ENCODE results near the gene SLC22A23.

SLC22A23 gene

GRCh38 chr6:3412779-3413500, 43.9 kb downstream of the SLC22A23 start:
- no peak for TF ChIP-seq CTCF (IDR thresholded peaks at IDR 0.05; ENCODE audit: low read depth, low read length, missing control alignments)
- H3K4me3 ChIP-seq (replicated peaks; ENCODE audit: low read depth, low read length) = no peak overlapping the region
- DNase-seq (ENCODE audit: extremely low read depth, low read depth) = no peak

- TF ChIP-seq CTCF (IDR thresholded peaks at IDR 0.05; ENCODE audit: low read depth, low read length, missing control alignments) = no peak
- H3K4me3 ChIP-seq (replicated peaks; ENCODE audit: low read depth, low read length) = no peak overlapping the region
- DNase-seq (ENCODE audit: extremely low read depth, low read depth) = no peak
Observed at GRCh38 chr6:3411967-3412778, 44.7 kb downstream of the SLC22A23 start.

- no peak overlapping the region for H3K4me3 ChIP-seq (replicated peaks; ENCODE audit: low read depth, low read length)
- DNase-seq (ENCODE audit: extremely low read depth, low read depth) = peak; percentile 14
- TF ChIP-seq CTCF (IDR thresholded peaks at IDR 0.05; ENCODE audit: low read depth, low read length, missing control alignments) = peak; percentile 80
Observed at GRCh38 chr6:3410385-3411360, 46.2 kb downstream of the SLC22A23 start.

GRCh38 chr6:3409699-3410384, 47.0 kb downstream of the SLC22A23 start:
- H3K4me3 ChIP-seq (replicated peaks; ENCODE audit: low read depth, low read length) = no peak overlapping the region
- no peak for DNase-seq (ENCODE audit: extremely low read depth, low read depth)
- TF ChIP-seq CTCF (IDR thresholded peaks at IDR 0.05; ENCODE audit: low read depth, low read length, missing control alignments) = no peak

- DNase-seq (ENCODE audit: extremely low read depth, low read depth) = no peak
- no peak overlapping the region for H3K4me3 ChIP-seq (replicated peaks; ENCODE audit: low read depth, low read length)
- TF ChIP-seq CTCF (IDR thresholded peaks at IDR 0.05; ENCODE audit: low read depth, low read length, missing control alignments) = no peak
Observed at GRCh38 chr6:3408665-3409064, 48.2 kb downstream of the SLC22A23 start.

GRCh38 chr6:3407840-3408239, 49.0 kb downstream of the SLC22A23 start:
- TF ChIP-seq CTCF (IDR thresholded peaks at IDR 0.05; ENCODE audit: low read depth, low read length, missing control alignments) = no peak
- H3K4me3 ChIP-seq (replicated peaks; ENCODE audit: low read depth, low read length) = no peak overlapping the region
- DNase-seq (ENCODE audit: extremely low read depth, low read depth) = no peak

All from HFF-Myc (cell line).